ENCODE measurements around the gene FPGS. TPM values are rescaled to one million over a fixed set of nuclear protein-coding genes. Genes with fewer than 3 reads are reported as not detected.

The FPGS gene
- total and polyA plus RNA-seq, 5 experiments from 2014 or later: 51.7 to 158 (median 54.8) TPM

- H3K27ac Mint-ChIP-seq: peak overlapping the region in 9 of 10 donors; percentile 38 to 93 (median 56)
- peaks cover 11 to 21% (median 14%) of the 10 kb centered on the region in 3 donors for H3K36me3 Mint-ChIP-seq
- POLR2A ChIA-PET: interaction anchor here (0.8 to 3.2 kb wide), 7 partner anchors 9 to 64 kb away, joined by 3 to 12 read pairs (median 3); partner anchors contain the start of gene ST6GALNAC4
- peaks cover 11 to 49% (median 37%) of the 10 kb centered on the region in 4 donors for H3K4me1 Mint-ChIP-seq
- peaks cover 2 to 26% (median 14%) of the 10 kb centered on the region in 9 donors for H3K9me3 Mint-ChIP-seq
- peak overlapping the region; percentile 28 to 89 (median 59) for H3K4me3 Mint-ChIP-seq
- no peaks in the 10 kb centered on the region for H3K27me3 Mint-ChIP-seq
- ATAC-seq (no peak), DNase-seq (no peak)
These were observed 50.1 kb downstream of the FPGS start for GRCh38 chr9:127852829-127853228.

- Mint-ChIP-seq H3K9me3 (peaks cover 2 to 22% (median 13%) of the 10 kb centered on the region in 9 donors), H3K4me3 (peak overlapping the region; percentile 81 to 92 (median 88)), H3K27me3 (no peaks in the 10 kb centered on the region), H3K4me1 (peaks cover 13 to 52% (median 38%) of the 10 kb centered on the region in 4 donors), H3K27ac (peak overlapping the region; percentile 71 to 94 (median 88)), H3K36me3 (peaks cover 11 to 18% (median 13%) of the 10 kb centered on the region in 3 donors)
- DNase-seq (no peak), ATAC-seq (peak; percentile 40 to 44)
- POLR2A ChIA-PET: interaction anchor here (1.0 to 3.2 kb wide), 9 partner anchors 8 to 64 kb away, joined by 3 to 16 read pairs (median 4); partner anchors contain the start of gene ST6GALNAC4
These were observed 50.9 kb downstream of the FPGS start for GRCh38 chr9:127853312-127854183.

GRCh38 chr9:127854184-127854806, 51.6 kb downstream of the FPGS start, which contains the start of gene ENG:
ENG (minus strand) TSS chr9:127854658; CDS start chr9:127854355, 303 bp downstream.
- peak; percentile 66 to 74 for ATAC-seq
- Mint-ChIP-seq H3K27ac (peak within 1 kb of the TSS; percentile 71 to 94 (median 88)), H3K4me1 (peaks cover 13 to 58% (median 40%) of the 10 kb centered on the region in 4 donors), H3K36me3 (peaks cover 4 to 11% (median 7%) of the 10 kb centered on the region in 3 donors), H3K27me3 (no peaks in the 10 kb centered on the region), H3K9me3 (peaks cover 2 to 15% (median 6%) of the 10 kb centered on the region in 9 donors), H3K4me3 (peak within 1 kb of the TSS; percentile 81 to 92 (median 88))
- POLR2A ChIA-PET: interaction anchor here (0.6 to 3.2 kb wide), 10 partner anchors 9 to 269 kb away, joined by 3 to 16 read pairs (median 4); no protein-coding TSS in a partner anchor
- peak in 1 of 10 donors; percentile 18 for DNase-seq

GRCh38 chr9:127854960-127855359, 52.3 kb downstream of the FPGS start:
- no peak for DNase-seq
- Mint-ChIP-seq H3K27me3 (no peaks in the 10 kb centered on the region), H3K9me3 (peaks cover 0 to 9% (median 3%) of the 10 kb centered on the region in 9 donors), H3K36me3 (peaks cover 0 to 5% (median 4%) of the 10 kb centered on the region in 3 donors), H3K4me3 (peak overlapping the region in 8 of 10 donors; percentile 34 to 68 (median 46)), H3K27ac (peak overlapping the region in 9 of 10 donors; percentile 14 to 94 (median 73)), H3K4me1 (peaks cover 13 to 61% (median 40%) of the 10 kb centered on the region in 4 donors)
- POLR2A ChIA-PET: interaction anchor here (0.6 to 3.2 kb wide), 9 partner anchors 8 to 270 kb away, joined by 3 to 16 read pairs (median 4); no protein-coding TSS in a partner anchor
- no peak for ATAC-seq

GRCh38 chr9:127855522-127855921, 52.8 kb downstream of the FPGS start:
- peaks cover 0 to 2% (median 2%) of the 10 kb centered on the region in 3 donors for H3K36me3 Mint-ChIP-seq
- H3K4me3 Mint-ChIP-seq: peak overlapping the region; percentile 25 to 80 (median 50)
- H3K4me1 Mint-ChIP-seq: peaks cover 15 to 63% (median 42%) of the 10 kb centered on the region in 4 donors
- POLR2A ChIA-PET: interaction anchor here (0.8 to 3.1 kb wide), 6 partner anchors 9 to 62 kb away, joined by 3 to 16 read pairs (median 4); no protein-coding TSS in a partner anchor
- peak overlapping the region in 9 of 10 donors; percentile 11 to 94 (median 86) for H3K27ac Mint-ChIP-seq
- peaks cover 0 to 5% (median 1%) of the 10 kb centered on the region in 9 donors for H3K9me3 Mint-ChIP-seq
- DNase-seq (no peak), ATAC-seq (no peak)
- H3K27me3 Mint-ChIP-seq: no peaks in the 10 kb centered on the region

GRCh38 chr9:127856094-127856728, 53.5 kb downstream of the FPGS start:
- ATAC-seq (no peak), DNase-seq (no peak)
- POLR2A ChIA-PET: interaction anchor here (1.2 to 3.1 kb wide), 5 partner anchors 9 to 62 kb away, joined by 3 to 16 read pairs (median 4); partner anchors contain the start of gene FPGS
- peaks cover 17 to 70% (median 49%) of the 10 kb centered on the region in 4 donors for H3K4me1 Mint-ChIP-seq
- peak overlapping the region in 9 of 10 donors; percentile 70 to 94 (median 86) for H3K27ac Mint-ChIP-seq
- H3K9me3 Mint-ChIP-seq: peaks cover 0 to 1% (median 0%) of the 10 kb centered on the region in 9 donors
- no peaks in the 10 kb centered on the region for H3K36me3 Mint-ChIP-seq
- peak overlapping the region in 8 of 10 donors; percentile 18 to 80 (median 48) for H3K4me3 Mint-ChIP-seq
- no peaks in the 10 kb centered on the region for H3K27me3 Mint-ChIP-seq

GRCh38 chr9:127856729-127857116, 54.0 kb downstream of the FPGS start:
- H3K27me3 Mint-ChIP-seq: no peaks in the 10 kb centered on the region
- peaks cover 17 to 74% (median 54%) of the 10 kb centered on the region in 4 donors for H3K4me1 Mint-ChIP-seq
- H3K4me3 Mint-ChIP-seq: no peak overlapping the region
- POLR2A ChIA-PET: interaction anchor here (1.2 to 2.6 kb wide), 4 partner anchors 10 to 71 kb away, joined by 3 to 6 read pairs (median 3); partner anchors contain the start of genes CDK9 and FPGS
- ATAC-seq (no peak), DNase-seq (no peak)
- H3K9me3 Mint-ChIP-seq: no peaks in the 10 kb centered on the region
- H3K27ac Mint-ChIP-seq: peak overlapping the region in 2 of 10 donors; percentile 14 to 93
- no peaks in the 10 kb centered on the region for H3K36me3 Mint-ChIP-seq

GRCh38 chr9:127857278-127857677, 54.6 kb downstream of the FPGS start:
- Mint-ChIP-seq H3K27ac (no peak overlapping the region), H3K4me1 (peaks cover 18 to 74% (median 55%) of the 10 kb centered on the region in 4 donors), H3K36me3 (no peaks in the 10 kb centered on the region), H3K9me3 (no peaks in the 10 kb centered on the region), H3K4me3 (no peak overlapping the region), H3K27me3 (no peaks in the 10 kb centered on the region)
- ATAC-seq (no peak), DNase-seq (no peak)
- POLR2A ChIA-PET: interaction anchor here (1.2 to 1.4 kb wide), 3 partner anchors 10 to 71 kb away, joined by 3 read pairs; partner anchors contain the start of genes CDK9 and FPGS

- POLR2A ChIA-PET: interaction anchor here (1.2 to 1.4 kb wide), 2 partner anchors 9 to 72 kb away, joined by 3 read pairs; partner anchors contain the start of gene CDK9
- H3K27me3 Mint-ChIP-seq: no peaks in the 10 kb centered on the region
- H3K9me3 Mint-ChIP-seq: no peaks in the 10 kb centered on the region
- H3K27ac Mint-ChIP-seq: peak overlapping the region in 3 of 10 donors; percentile 6 to 90 (median 80)
- ATAC-seq (no peak), DNase-seq (no peak)
- no peaks in the 10 kb centered on the region for H3K36me3 Mint-ChIP-seq
- H3K4me1 Mint-ChIP-seq: peaks cover 24 to 74% (median 58%) of the 10 kb centered on the region in 4 donors
- H3K4me3 Mint-ChIP-seq: peak overlapping the region in 1 of 10 donors; percentile 26
These were observed 55.4 kb downstream of the FPGS start for GRCh38 chr9:127858041-127858512.

- peak overlapping the region in 7 of 10 donors; percentile 10 to 97 (median 77) for H3K27ac Mint-ChIP-seq
- no peaks in the 10 kb centered on the region for H3K9me3 Mint-ChIP-seq
These were observed 57.6 kb downstream of the FPGS start for GRCh38 chr9:127860260-127860659.

GRCh38 chr9:127860779-127861178, 58.1 kb downstream of the FPGS start:
- Mint-ChIP-seq H3K4me3 (peak overlapping the region in 1 of 10 donors; percentile 77), H3K4me1 (peaks cover 29 to 71% (median 52%) of the 10 kb centered on the region in 4 donors), H3K27me3 (no peaks in the 10 kb centered on the region), H3K36me3 (no peaks in the 10 kb centered on the region), H3K27ac (peak overlapping the region in 7 of 10 donors; percentile 68 to 97 (median 87)), H3K9me3 (no peaks in the 10 kb centered on the region)
- no peak for ATAC-seq
- no peak for DNase-seq
- POLR2A ChIA-PET: interaction anchor here (0.6 to 3.2 kb wide), 8 partner anchors 8 to 284 kb away, joined by 3 to 22 read pairs (median 6); partner anchors contain the start of genes CDK9 and ST6GALNAC4

More at GRCh38 chr9:127860260-127860659, 57.6 kb downstream of the FPGS start:
- ATAC-seq (no peak), DNase-seq (no peak)
- Mint-ChIP-seq H3K36me3 (no peaks in the 10 kb centered on the region), H3K4me3 (no peak overlapping the region), H3K27me3 (no peaks in the 10 kb centered on the region), H3K4me1 (peaks cover 26 to 71% (median 52%) of the 10 kb centered on the region in 4 donors)
- POLR2A ChIA-PET: interaction anchor here (0.6 to 1.2 kb wide), 7 partner anchors 13 to 284 kb away, joined by 3 to 7 read pairs (median 5); no protein-coding TSS in a partner anchor

Data from naive thymus-derived CD8-positive, alpha-beta T cell (primary cell).